Endothelial cell of umbilical vein (primary cell): ENCODE measurements around the gene GNA12. TPM values are rescaled to one million over a fixed set of nuclear protein-coding genes. Genes with fewer than 3 reads are reported as not detected.

ENCODE experiments used
- BruUV-seq: library from RNA; stranded (reverse); fragments of 400-500 nt; replicated peaks from 2 replicates; lab custom pipeline; 2021; lab: Mats Ljungman, UMichigan
- CTCF ChIA-PET: fragments of 300-600, 350-600 bp; sonication (Branson Sonifier 250); formaldehyde crosslinking; loops from one replicate; lab custom pipeline; 2021; ENCODE audit warnings: antibody characterized with exemption, inconsistent platforms; lab: Charles Lee
- POLR2A ChIA-PET: fragments of 300-600, 350-600 bp; sonication (Branson Sonifier 250); formaldehyde crosslinking; loops from one replicate; lab custom pipeline; 2021; ENCODE audit warnings: antibody characterized with exemption, inconsistent platforms; lab: Charles Lee
- DNase-seq: peaks from one replicate; pipeline ENCODE4 v3.0.0-alpha.2; 2011; ENCODE audit warnings: low read depth, low spot score
- FAIRE-seq: peaks from 2 replicates; lab custom pipeline; 2011; peaks lifted over from hg19 to GRCh38; lab: Jason Lieb, UNC
- H2AFZ ChIP-seq: 2 replicates; pipeline ENCODE4 v1.6.0; 2012; ENCODE audit warnings: low read depth, low read length, control low read depth, inconsistent platforms
- H3K27ac ChIP-seq: 2 replicates; pipeline ENCODE4 v1.5.1; 2011; ENCODE audit warnings: low read depth, mild to moderate bottlenecking, control low read depth, low read length, moderate library complexity; ENCODE audit not compliant: insufficient read depth
- H3K27me3 ChIP-seq, 2 experiments: 2 replicates each; pipeline versions ENCODE4 v1.6.0 to v1.6.1; 2011; ENCODE audit warnings: low read length in 2 of 2, mixed read lengths in 1 of 2; ENCODE audit not compliant: control insufficient read depth in 2 of 2, insufficient read depth in 2 of 2
- H3K36me3 ChIP-seq, 2 experiments: 2 replicates in 1 of 2; 3 replicates in 1 of 2; pipeline ENCODE4 v1.5.1; 2011; ENCODE audit warnings: low read length in 2 of 2, mild to moderate bottlenecking in 1 of 2, moderate library complexity in 1 of 2; ENCODE audit not compliant: control insufficient read depth in 2 of 2, insufficient read depth in 2 of 2; ENCODE audit errors: extremely low read depth in 1 of 2
- H3K4me1 ChIP-seq: 3 replicates; pipeline ENCODE4 v1.5.1; 2011; ENCODE audit warnings: mild to moderate bottlenecking, low read length; ENCODE audit not compliant: control insufficient read depth, insufficient read depth; ENCODE audit errors: extremely low read depth
- H3K4me2 ChIP-seq: 2 replicates; pipeline ENCODE4 v1.6.1; 2011; ENCODE audit warnings: low read length, control low read depth, mixed read lengths; ENCODE audit not compliant: insufficient read depth
- H3K4me3 ChIP-seq, 3 experiments: fragments of 200-600 bp in 1 of 3; sonication (generic), shearing (Covaris generic) in 1 of 3; replicated peaks in 1 of 3; 2 replicates each; pipeline ENCODE4 v1.5.1; 2011 to 2016; ENCODE audit warnings: control low read depth in 3 of 3, low read length in 3 of 3, mild to moderate bottlenecking in 2 of 3, inconsistent platforms in 1 of 3, low read depth in 1 of 3, moderate library complexity in 1 of 3; ENCODE audit not compliant: insufficient read depth in 1 of 3
- H3K79me2 ChIP-seq: 2 replicates; pipeline ENCODE4 v1.6.0; 2012; ENCODE audit warnings: low read length, inconsistent platforms; ENCODE audit not compliant: control insufficient read depth, insufficient read depth
- H3K9ac ChIP-seq: replicated peaks from 2 replicates; pipeline ENCODE3; 2011; ENCODE audit warnings: low read length, control low read depth; ENCODE audit not compliant: insufficient read depth; ENCODE audit errors: extremely low read depth
- H3K9me1 ChIP-seq: replicated peaks from 3 replicates; pipeline ENCODE4 v1.6.0; 2011; ENCODE audit warnings: mild to moderate bottlenecking, low read length; ENCODE audit not compliant: control insufficient read depth, insufficient read depth; ENCODE audit errors: extremely low read depth
- H3K9me3 ChIP-seq: replicated peaks from 2 replicates; pipeline ENCODE4 v1.5.1; 2012; ENCODE audit warnings: low read length, inconsistent platforms; ENCODE audit not compliant: control insufficient read depth, insufficient read depth
- H4K20me1 ChIP-seq: replicated peaks from 2 replicates; pipeline ENCODE3; 2011; ENCODE audit warnings: mild to moderate bottlenecking, low read length; ENCODE audit not compliant: control insufficient read depth, insufficient read depth; ENCODE audit errors: extremely low read depth
- EZH2 ChIP-seq: IDR thresholded peaks from 2 replicates; pipeline ENCODE4 v1.6.1; 2012; ENCODE audit warnings: borderline replicate concordance, low read depth, mild to moderate bottlenecking, moderate library complexity, low read length, inconsistent platforms; ENCODE audit not compliant: severe bottlenecking
- FOS ChIP-seq: IDR thresholded peaks from 2 replicates; pipeline ENCODE4 v1.6.1; 2011; ENCODE audit warnings: mild to moderate bottlenecking, low read length, moderate library complexity, borderline replicate concordance; ENCODE audit not compliant: insufficient read depth
- GATA2 ChIP-seq: IDR thresholded peaks from 2 replicates; pipeline ENCODE4 v1.7.0; 2011; ENCODE audit warnings: low read depth, mild to moderate bottlenecking, moderate library complexity, mixed read lengths, low read length; ENCODE audit not compliant: insufficient read length, insufficient read depth
- JUN ChIP-seq: IDR thresholded peaks from 2 replicates; pipeline ENCODE4 v1.6.1; 2011; ENCODE audit warnings: borderline replicate concordance, low read depth; ENCODE audit not compliant: insufficient read length, insufficient read depth
- MYC ChIP-seq: IDR thresholded peaks from one replicate; pipeline ENCODE4 v1.6.1; 2011; ENCODE audit warnings: mild to moderate bottlenecking, low read depth, low read length
- POLR2A ChIP-seq: IDR thresholded peaks from 2 replicates; pipeline ENCODE4 v1.6.1; 2012; ENCODE audit warnings: low read depth, mild to moderate bottlenecking, control low read depth, low read length
- POLR2AphosphoS5 ChIP-seq: IDR thresholded peaks from 2 replicates; pipeline ENCODE4 v1.6.1; 2012; ENCODE audit warnings: low read depth, mild to moderate bottlenecking, control low read depth, low read length, moderate library complexity; ENCODE audit not compliant: insufficient read depth
- dilution Hi-C: fragments of 300-500 bp; cut with MboI; formaldehyde crosslinking; loops from one replicate; pipeline ENCODE4 v1.15.0; 2019; ENCODE audit warnings: low sequenced_read_pairs; ENCODE audit not compliant: extremely low pct_ligation_motif_present
- intact Hi-C: fragments of 100-400 bp; cut with micrococcal nuclease; formaldehyde crosslinking; loops from one replicate; pipeline ENCODE4 v1.10.0; 2022
- polyA plus RNA-seq, 4 experiments: library from polyadenylated mRNA; depleted of rRNA in 3 of 4; stranded (reverse) in 3 of 4; unstranded in 1 of 4; fragments of >200 nt; gene quantifications; 2 replicates each; pipeline versions ENCODE4 v1.2.1 to v1.2.3, GENCODE V29; 2011 to 2012; ENCODE audit warnings: missing spikeins in 1 of 4
- total RNA-seq: library from RNA; stranded (reverse); gene quantifications from 2 replicates; pipeline ENCODE4 v1.2.3, GENCODE V29; 2021
- TF ChIP-seq, protein P1 (sequence below): IDR thresholded peaks from 2 replicates; pipeline ENCODE4 v1.6.1; 2011; ENCODE audit not compliant: insufficient read depth, insufficient read length
- TF ChIP-seq, protein P2 (sequence below), 2 donors: IDR thresholded peaks; 1 replicate in 1 of 2; 2 replicates in 1 of 2; pipeline ENCODE4 v1.5.1; 2011; ENCODE audit warnings: low read length in 2 of 2, mild to moderate bottlenecking in 2 of 2, moderate library complexity in 2 of 2, control low read depth in 1 of 2, inconsistent platforms in 1 of 2, low read depth in 1 of 2; ENCODE audit not compliant: insufficient read depth in 1 of 2; ENCODE audit errors: extremely low read depth in 1 of 2

GNA12 gene
- total and polyA plus RNA-seq, 2 donors (not counting 3 experiments of a cell fraction or from before 2014, with no cell fraction given), result 63.0 to 75.1 TPM

DNA sequence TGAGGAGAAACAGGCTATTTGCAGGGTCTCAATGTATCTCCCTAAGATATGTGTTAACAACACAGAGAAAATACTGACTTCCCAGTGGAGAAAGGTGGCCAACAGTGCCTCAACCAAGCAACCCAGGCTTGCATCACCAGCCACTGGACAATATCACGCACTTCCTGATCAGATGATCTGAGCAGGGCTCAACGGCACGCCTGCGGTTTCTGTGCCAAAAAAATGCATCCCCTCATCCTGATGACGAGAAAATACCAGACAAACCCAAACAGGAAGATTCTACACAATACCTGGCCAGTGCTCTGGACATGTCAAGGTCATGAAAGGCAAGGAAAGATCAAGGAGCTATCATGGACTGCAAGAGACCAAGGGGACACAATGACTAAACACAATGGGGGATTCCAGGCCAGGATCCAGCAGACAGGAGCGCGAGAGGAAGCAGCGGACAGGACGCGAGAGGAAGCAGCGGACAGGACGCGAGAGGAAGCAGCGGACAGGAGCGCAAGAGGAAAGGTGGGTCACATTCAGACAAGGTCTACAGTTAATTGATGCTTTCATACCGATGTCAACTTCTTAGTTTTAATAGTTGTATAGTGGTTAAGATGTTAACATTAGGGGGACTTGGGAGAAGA lies 51.1 kb downstream of the GNA12 start:
- H2AFZ ChIP-seq, result no peak overlapping the region
- POLR2A ChIA-PET, result no interaction called here
- TF ChIP-seq, protein P1, sequence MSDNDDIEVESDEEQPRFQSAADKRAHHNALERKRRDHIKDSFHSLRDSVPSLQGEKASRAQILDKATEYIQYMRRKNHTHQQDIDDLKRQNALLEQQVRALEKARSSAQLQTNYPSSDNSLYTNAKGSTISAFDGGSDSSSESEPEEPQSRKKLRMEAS, result no peak
- no peak for TF ChIP-seq EZH2
- no peak for TF ChIP-seq FOS
- TF ChIP-seq POLR2AphosphoS5, result no peak
- TF ChIP-seq GATA2, result no peak
- TF ChIP-seq JUN, result no peak
- TF ChIP-seq, protein P2, sequence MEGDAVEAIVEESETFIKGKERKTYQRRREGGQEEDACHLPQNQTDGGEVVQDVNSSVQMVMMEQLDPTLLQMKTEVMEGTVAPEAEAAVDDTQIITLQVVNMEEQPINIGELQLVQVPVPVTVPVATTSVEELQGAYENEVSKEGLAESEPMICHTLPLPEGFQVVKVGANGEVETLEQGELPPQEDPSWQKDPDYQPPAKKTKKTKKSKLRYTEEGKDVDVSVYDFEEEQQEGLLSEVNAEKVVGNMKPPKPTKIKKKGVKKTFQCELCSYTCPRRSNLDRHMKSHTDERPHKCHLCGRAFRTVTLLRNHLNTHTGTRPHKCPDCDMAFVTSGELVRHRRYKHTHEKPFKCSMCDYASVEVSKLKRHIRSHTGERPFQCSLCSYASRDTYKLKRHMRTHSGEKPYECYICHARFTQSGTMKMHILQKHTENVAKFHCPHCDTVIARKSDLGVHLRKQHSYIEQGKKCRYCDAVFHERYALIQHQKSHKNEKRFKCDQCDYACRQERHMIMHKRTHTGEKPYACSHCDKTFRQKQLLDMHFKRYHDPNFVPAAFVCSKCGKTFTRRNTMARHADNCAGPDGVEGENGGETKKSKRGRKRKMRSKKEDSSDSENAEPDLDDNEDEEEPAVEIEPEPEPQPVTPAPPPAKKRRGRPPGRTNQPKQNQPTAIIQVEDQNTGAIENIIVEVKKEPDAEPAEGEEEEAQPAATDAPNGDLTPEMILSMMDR (IDR thresholded peaks at IDR 0.05; ENCODE audit: extremely low read depth in 1 of 2, insufficient read depth in 1 of 2, low read depth in 1 of 2, low read length in 2 of 2), result no peak
- no peak for TF ChIP-seq POLR2A
- TF ChIP-seq MYC, result no peak

More for the DNA sequence above, 51.1 kb downstream of the GNA12 start:
- Histone ChIP-seq H3K9me1 (no peaks in the 10 kb centered on the region), H3K27ac (no peak overlapping the region), H3K79me2 (peaks cover 18% of the 10 kb centered on the region), H3K36me3 (peaks cover 10 to 16% of the 10 kb centered on the region in 2 experiments), H3K9me3 (no peaks in the 10 kb centered on the region), H3K4me1 (peaks cover 12% of the 10 kb centered on the region), H3K4me3 (no peak overlapping the region), H4K20me1 (peaks cover 6% of the 10 kb centered on the region), H3K27me3 (no peaks in the 10 kb centered on the region), H3K9ac (no peak overlapping the region), H3K4me2 (no peak overlapping the region)
- DNase-seq, result no peak
- CTCF ChIA-PET, result no interaction called here
- intact Hi-C loops, result no loop called here
- BruUV-seq, result TSS peak; percentile 6
- dilution Hi-C loops, result no loop called here
- FAIRE-seq, result no peak
